Activated CD8-positive, alpha-beta memory T cell treated with anti-CD3 and anti-CD28 coated beads, Interleukin-2, amount 50 U/mL, for 1 hour (primary cell): ENCODE measurements around the gene FCN3.

Experiments used
- DNase-seq: peaks from one replicate; pipeline ENCODE4 v3.0.0-alpha.2; 2020; ENCODE audit errors: extremely low read depth

FCN3 gene

GRCh38 chr1:27341525-27342252, 32.9 kb downstream of the FCN3 start, which contains the start of gene SYTL1:
TSS of gene SYTL1 (plus strand) at chr1:27342022. CDS start at chr1:27345335, 3,313 bp downstream.
- no peak for DNase-seq

- no peak for DNase-seq
Measured at GRCh38 chr1:27339213-27339612, 35.4 kb downstream of the FCN3 start.

- no peak for DNase-seq
Measured at GRCh38 chr1:27338751-27339150, 35.9 kb downstream of the FCN3 start.

- DNase-seq: no peak
Measured at GRCh38 chr1:27336756-27337155, 37.9 kb downstream of the FCN3 start.

- DNase-seq: no peak
Measured at GRCh38 chr1:27335506-27336422, 38.9 kb downstream of the FCN3 start.

- DNase-seq: no peak
Measured at GRCh38 chr1:27333717-27334279, 40.8 kb downstream of the FCN3 start.

- DNase-seq: no peak
Measured at GRCh38 chr1:27332536-27333281, 41.9 kb downstream of the FCN3 start.

- DNase-seq: no peak
Measured at GRCh38 chr1:27331922-27332321, 42.7 kb downstream of the FCN3 start.

- no peak for DNase-seq
Measured at GRCh38 chr1:27331426-27331825, 43.2 kb downstream of the FCN3 start.

GRCh38 chr1:27330786-27331185, 43.8 kb downstream of the FCN3 start:
- DNase-seq: no peak

GRCh38 chr1:27327964-27328363, 46.7 kb downstream of the FCN3 start:
- no peak for DNase-seq

- DNase-seq: no peak
Measured at GRCh38 chr1:27325286-27325685, 49.3 kb downstream of the FCN3 start.

GRCh38 chr1:27322569-27323240, 51.9 kb downstream of the FCN3 start:
- no peak for DNase-seq

- DNase-seq: peak; percentile 87
Measured at GRCh38 chr1:27321813-27322568, 52.6 kb downstream of the FCN3 start, which contains the start of gene TMEM222. TSS of gene TMEM222 (plus strand) at chr1:27322163. CDS start at chr1:27322198, 35 bp downstream.
